Neural cell (in vitro differentiated cells): ENCODE data around the gene SPTSSB.

Experiments used
- CTCF ChIP-seq: fragments of 450-650 bp; IDR thresholded peaks from 2 replicates; pipeline ENCODE4 v1.5.1; 2014; ENCODE audit warnings: antibody characterized with exemption, mild to moderate bottlenecking, moderate library complexity; ENCODE audit not compliant: poor library complexity, severe bottlenecking
- EP300 ChIP-seq: fragments of 450-650 bp; conservative IDR thresholded peaks from 2 replicates; pipeline ENCODE4 v1.6.1; 2014; ENCODE audit warnings: antibody characterized with exemption, mild to moderate bottlenecking, moderate library complexity; ENCODE audit not compliant: poor library complexity, severe bottlenecking
- EZH2 ChIP-seq: fragments of 200-600, 300-800 bp; shearing (Covaris generic), sonication (generic); IDR thresholded peaks from 2 replicates; pipeline ENCODE4 v1.6.1; 2014; ENCODE audit warnings: antibody characterized with exemption, low read length, borderline replicate concordance, mild to moderate bottlenecking; ENCODE audit not compliant: insufficient read depth, poor library complexity, severe bottlenecking
- RAD21 ChIP-seq: fragments of 450-650 bp; conservative IDR thresholded peaks from 2 replicates; pipeline ENCODE4 v1.6.1; 2014; ENCODE audit warnings: antibody characterized with exemption, mild to moderate bottlenecking, moderate library complexity
- REST ChIP-seq: IDR thresholded peaks from 2 replicates; pipeline ENCODE4 v1.6.1; 2012; ENCODE audit warnings: borderline replicate concordance
- TAF1 ChIP-seq: IDR thresholded peaks from 2 replicates; pipeline ENCODE4 v1.6.1; 2012; ENCODE audit warnings: low read depth

- TF ChIP-seq TAF1 (no peak), REST (no peak), RAD21 (no peak), EP300 (no peak), EZH2 (no peak), CTCF (no peak)
These were observed 34.0 kb downstream of the SPTSSB start for GRCh38 chr3:161337311-161337710.
